ENCODE measurements around the gene SORCS2.

The SORCS2 gene

DNA sequence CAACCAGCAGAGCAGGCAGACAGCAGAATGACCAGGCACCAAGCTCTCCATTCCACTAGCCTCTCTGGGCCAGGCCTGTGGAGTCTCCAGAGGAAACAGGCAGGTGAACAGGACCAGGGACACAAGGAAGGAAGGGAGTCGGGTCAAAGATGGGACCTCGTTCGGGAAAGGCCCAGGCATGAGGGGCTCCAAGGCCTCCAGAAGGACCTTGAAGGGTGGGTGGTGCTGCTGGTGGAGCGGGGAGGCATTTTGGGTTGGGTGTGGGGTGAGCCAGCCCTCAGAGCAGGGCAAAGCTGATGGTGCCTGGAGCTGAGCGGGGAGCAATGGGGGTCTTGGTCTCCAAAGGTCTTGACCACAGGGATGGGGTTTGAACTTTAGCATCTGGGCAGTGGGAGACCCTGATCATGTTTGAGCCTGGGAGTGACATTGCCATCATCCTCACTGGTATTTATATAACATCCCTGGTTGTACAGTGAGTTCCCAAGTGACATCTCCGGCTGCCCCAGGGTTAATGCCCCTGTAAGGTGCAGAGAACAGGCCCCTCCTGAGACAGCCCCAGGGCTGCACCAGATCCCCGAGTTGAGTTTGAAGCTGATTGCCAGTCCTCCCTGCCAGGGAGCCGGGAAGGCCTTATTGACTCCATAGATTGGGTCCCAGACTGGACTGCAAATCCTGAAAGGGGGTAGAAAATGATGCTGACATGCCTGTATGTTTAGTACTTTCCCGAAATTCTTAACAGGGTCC lies 189.7 kb downstream of the SORCS2 start:
- DNase-seq: no peak
- H3K14ac ChIP-seq (ENCODE audit: low read length): no peak overlapping the region
- WGBS (ENCODE audit: extremely low coverage, insufficient coverage, insufficient read length): no CpG with 5 or more reads among the region's 9 CpGs

DNA sequence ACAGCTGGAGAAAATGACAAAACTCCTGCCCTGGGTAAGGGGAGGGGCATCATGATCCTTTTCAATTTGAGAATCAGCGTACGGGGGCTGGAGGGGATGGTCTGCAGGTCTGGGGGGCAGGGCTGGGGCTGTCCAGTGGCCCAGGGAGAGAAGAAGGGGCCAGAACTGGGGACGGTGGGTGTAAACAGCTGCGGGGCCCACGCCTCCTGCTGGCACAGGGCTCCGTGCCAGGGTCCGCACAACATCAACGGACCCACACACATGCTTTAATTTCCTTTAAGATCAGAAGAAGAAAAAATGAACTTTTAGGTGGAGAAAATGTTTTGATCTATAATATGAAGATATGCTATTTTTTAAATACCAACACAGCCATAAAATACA lies 190.3 kb downstream of the SORCS2 start:
- Histone ChIP-seq H3K4me3 (ENCODE audit: low read depth, low read length) (no peak overlapping the region), H3K23ac (ENCODE audit: low read length) (no peak overlapping the region), H3K79me1 (ENCODE audit: low read length) (no peaks in the 10 kb centered on the region), H2BK120ac (ENCODE audit: insufficient read depth, low read length, poor library complexity) (no peak overlapping the region), H4K91ac (ENCODE audit: low read depth, low read length) (no peak overlapping the region), H3K27me3 (ENCODE audit: insufficient read depth, low read length) (no peaks in the 10 kb centered on the region), H3K9me3 (ENCODE audit: insufficient read depth, low read depth, low read length) (peaks cover 7% of the 10 kb centered on the region), H3K27ac (ENCODE audit: low read depth, low read length) (no peak overlapping the region), H3K14ac (ENCODE audit: low read length) (no peak overlapping the region), H3K36me3 (ENCODE audit: control insufficient read depth in 1 of 2, insufficient read depth in 2 of 2, low read length in 2 of 2) (no peaks in the 10 kb centered on the region), H4K8ac (ENCODE audit: low read depth, low read length) (no peak overlapping the region), H3K4me1 (ENCODE audit: control insufficient read depth in 1 of 2, insufficient read depth in 2 of 2, low read length in 2 of 2) (no peaks in the 10 kb centered on the region), H2BK12ac (ENCODE audit: low read length) (no peak overlapping the region), H2AK5ac (ENCODE audit: low read length) (no peak overlapping the region), H3K9ac (ENCODE audit: low read length) (no peak overlapping the region), H4K12ac (ENCODE audit: low read depth, low read length) (no peak overlapping the region), H3K4ac (ENCODE audit: low read depth, low read length) (no peak overlapping the region), H2AFZ (ENCODE audit: insufficient read depth, low read length, poor library complexity) (no peak overlapping the region), H3K18ac (ENCODE audit: low read length) (no peak overlapping the region), H3K4me2 (ENCODE audit: low read length) (no peak overlapping the region), H2BK5ac (ENCODE audit: low read depth, low read length, poor library complexity) (no peak overlapping the region), H3K79me2 (ENCODE audit: control insufficient read depth, insufficient read depth, low read length, poor library complexity) (no peaks in the 10 kb centered on the region)
- no CpG with 5 or more reads among the region's 8 CpGs for WGBS (ENCODE audit: extremely low coverage, insufficient coverage, insufficient read length)
- no peak for DNase-seq

More for the DNA sequence above, 189.7 kb downstream of the SORCS2 start:
- Histone ChIP-seq H3K4me2 (ENCODE audit: low read length) (no peak overlapping the region), H3K9me3 (ENCODE audit: insufficient read depth, low read depth, low read length) (peaks cover 6% of the 10 kb centered on the region), H2BK12ac (ENCODE audit: low read length) (no peak overlapping the region), H2AFZ (ENCODE audit: insufficient read depth, low read length, poor library complexity) (no peak overlapping the region), H3K27ac (ENCODE audit: low read depth, low read length) (no peak overlapping the region), H3K23ac (ENCODE audit: low read length) (no peak overlapping the region), H3K9ac (ENCODE audit: low read length) (no peak overlapping the region), H3K79me2 (ENCODE audit: control insufficient read depth, insufficient read depth, low read length, poor library complexity) (no peaks in the 10 kb centered on the region), H3K36me3 (ENCODE audit: control insufficient read depth in 1 of 2, insufficient read depth in 2 of 2, low read length in 2 of 2) (no peaks in the 10 kb centered on the region), H4K8ac (ENCODE audit: low read depth, low read length) (no peak overlapping the region), H2AK5ac (ENCODE audit: low read length) (no peak overlapping the region), H4K12ac (ENCODE audit: low read depth, low read length) (no peak overlapping the region), H4K91ac (ENCODE audit: low read depth, low read length) (no peak overlapping the region), H3K4ac (ENCODE audit: low read depth, low read length) (no peak overlapping the region), H2BK120ac (ENCODE audit: insufficient read depth, low read length, poor library complexity) (no peak overlapping the region), H3K4me1 (ENCODE audit: control insufficient read depth in 1 of 2, insufficient read depth in 2 of 2, low read length in 2 of 2) (no peaks in the 10 kb centered on the region), H3K27me3 (ENCODE audit: insufficient read depth, low read length) (no peaks in the 10 kb centered on the region), H3K18ac (ENCODE audit: low read length) (no peak overlapping the region), H2BK5ac (ENCODE audit: low read depth, low read length, poor library complexity) (no peak overlapping the region), H3K79me1 (ENCODE audit: low read length) (no peaks in the 10 kb centered on the region), H3K4me3 (ENCODE audit: low read depth, low read length) (no peak overlapping the region)

DNA sequence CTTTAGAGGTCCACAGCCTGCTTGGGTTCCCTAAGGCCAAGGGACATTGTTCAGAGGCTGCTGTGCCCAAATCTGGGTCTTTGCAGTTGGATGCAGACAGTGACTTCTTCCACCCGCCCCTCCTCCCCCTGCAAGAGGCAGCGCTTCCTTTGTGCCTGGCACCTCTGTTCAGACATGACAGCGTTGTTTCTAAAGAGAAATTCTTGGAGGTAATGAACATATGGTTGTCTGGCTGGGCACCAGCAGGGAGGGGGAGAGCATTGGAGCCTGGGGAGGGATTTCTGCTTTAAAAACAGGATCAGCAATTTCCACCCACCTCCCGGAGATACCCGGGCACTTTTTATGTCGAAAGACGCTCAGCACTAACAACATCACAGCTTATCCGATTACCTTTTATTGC lies 190.9 kb downstream of the SORCS2 start:
- no CpG with 5 or more reads among the region's 8 CpGs for WGBS (ENCODE audit: extremely low coverage, insufficient coverage, insufficient read length)
- Histone ChIP-seq H4K91ac (ENCODE audit: low read depth, low read length) (no peak overlapping the region), H2BK5ac (ENCODE audit: low read depth, low read length, poor library complexity) (no peak overlapping the region), H3K4ac (ENCODE audit: low read depth, low read length) (no peak overlapping the region), H3K4me1 (ENCODE audit: control insufficient read depth in 1 of 2, insufficient read depth in 2 of 2, low read length in 2 of 2) (no peaks in the 10 kb centered on the region), H3K36me3 (ENCODE audit: control insufficient read depth in 1 of 2, insufficient read depth in 2 of 2, low read length in 2 of 2) (no peaks in the 10 kb centered on the region), H3K9me3 (ENCODE audit: insufficient read depth, low read depth, low read length) (peaks cover 11% of the 10 kb centered on the region), H3K79me1 (ENCODE audit: low read length) (no peaks in the 10 kb centered on the region), H2AK5ac (ENCODE audit: low read length) (no peak overlapping the region), H3K23ac (ENCODE audit: low read length) (no peak overlapping the region), H4K8ac (ENCODE audit: low read depth, low read length) (no peak overlapping the region), H3K79me2 (ENCODE audit: control insufficient read depth, insufficient read depth, low read length, poor library complexity) (no peaks in the 10 kb centered on the region), H3K18ac (ENCODE audit: low read length) (no peak overlapping the region), H3K4me2 (ENCODE audit: low read length) (no peak overlapping the region), H3K14ac (ENCODE audit: low read length) (no peak overlapping the region), H4K12ac (ENCODE audit: low read depth, low read length) (no peak overlapping the region), H2BK120ac (ENCODE audit: insufficient read depth, low read length, poor library complexity) (no peak overlapping the region), H3K4me3 (ENCODE audit: low read depth, low read length) (no peak overlapping the region), H3K27me3 (ENCODE audit: insufficient read depth, low read length) (no peaks in the 10 kb centered on the region), H3K27ac (ENCODE audit: low read depth, low read length) (no peak overlapping the region), H2BK12ac (ENCODE audit: low read length) (no peak overlapping the region), H3K9ac (ENCODE audit: low read length) (no peak overlapping the region), H2AFZ (ENCODE audit: insufficient read depth, low read length, poor library complexity) (no peak overlapping the region)
- DNase-seq: no peak

DNA sequence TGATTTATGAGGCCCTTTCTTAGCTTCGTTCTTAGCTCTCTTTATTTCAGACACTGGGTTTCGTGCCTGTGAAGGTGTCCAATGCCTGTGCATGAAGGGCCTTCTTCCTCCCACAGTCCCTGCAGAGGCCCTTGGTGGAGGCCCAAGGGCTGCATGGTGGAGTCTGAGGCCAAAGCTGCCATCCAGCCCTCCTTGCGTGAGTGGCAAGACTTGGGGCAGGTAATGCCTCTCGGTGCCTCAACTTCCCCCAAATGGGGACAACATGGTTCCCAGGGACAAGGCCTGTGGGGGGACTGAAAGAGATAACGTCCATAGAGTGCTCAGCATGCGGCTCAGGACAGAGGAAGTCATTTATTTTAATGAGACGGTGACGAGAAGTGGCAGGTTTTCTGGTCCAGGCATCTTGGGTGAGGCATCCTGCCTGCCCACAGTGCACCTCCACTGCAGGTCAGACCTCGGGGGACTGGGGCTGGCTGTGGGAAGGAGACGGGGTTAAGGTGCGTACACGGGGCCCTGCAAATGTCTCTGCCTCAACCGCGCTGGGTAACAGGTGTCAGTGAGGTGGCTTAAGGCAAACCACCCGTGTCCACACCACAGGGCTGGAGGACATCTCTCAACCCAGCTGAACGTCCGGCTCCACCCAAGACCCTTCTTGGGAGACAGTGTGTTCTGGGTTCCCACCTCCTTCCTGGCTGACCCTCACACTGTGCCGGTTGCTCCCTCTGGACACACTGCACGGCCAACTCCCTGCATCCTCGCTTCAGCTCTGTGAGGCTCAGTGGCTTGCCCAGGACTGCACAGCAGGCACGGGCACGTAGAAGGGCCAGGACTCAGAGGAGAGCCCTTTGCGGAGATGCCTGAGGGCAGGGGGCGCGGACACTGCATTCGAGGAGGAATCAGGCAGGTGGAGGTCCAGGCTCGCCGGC lies 191.9 kb downstream of the SORCS2 start:
- Histone ChIP-seq H3K27ac (ENCODE audit: low read depth, low read length) (no peak overlapping the region), H3K4me3 (ENCODE audit: low read depth, low read length) (peak overlapping the region; percentile 23), H3K4me1 (ENCODE audit: control insufficient read depth in 1 of 2, insufficient read depth in 2 of 2, low read length in 2 of 2) (no peaks in the 10 kb centered on the region), H4K8ac (ENCODE audit: low read depth, low read length) (no peak overlapping the region), H3K4ac (ENCODE audit: low read depth, low read length) (no peak overlapping the region), H4K12ac (ENCODE audit: low read depth, low read length) (no peak overlapping the region), H3K36me3 (ENCODE audit: control insufficient read depth in 1 of 2, insufficient read depth in 2 of 2, low read length in 2 of 2) (no peaks in the 10 kb centered on the region), H3K14ac (ENCODE audit: low read length) (no peak overlapping the region), H2BK5ac (ENCODE audit: low read depth, low read length, poor library complexity) (no peak overlapping the region), H4K91ac (ENCODE audit: low read depth, low read length) (no peak overlapping the region), H3K79me1 (ENCODE audit: low read length) (no peaks in the 10 kb centered on the region), H3K18ac (ENCODE audit: low read length) (no peak overlapping the region), H3K23ac (ENCODE audit: low read length) (no peak overlapping the region), H3K9me3 (ENCODE audit: insufficient read depth, low read depth, low read length) (peaks cover 9% of the 10 kb centered on the region), H2AFZ (ENCODE audit: insufficient read depth, low read length, poor library complexity) (no peak overlapping the region), H2AK5ac (ENCODE audit: low read length) (no peak overlapping the region), H3K27me3 (ENCODE audit: insufficient read depth, low read length) (no peaks in the 10 kb centered on the region), H3K79me2 (ENCODE audit: control insufficient read depth, insufficient read depth, low read length, poor library complexity) (no peaks in the 10 kb centered on the region), H3K9ac (ENCODE audit: low read length) (no peak overlapping the region), H2BK120ac (ENCODE audit: insufficient read depth, low read length, poor library complexity) (no peak overlapping the region), H3K4me2 (ENCODE audit: low read length) (no peak overlapping the region), H2BK12ac (ENCODE audit: low read length) (no peak overlapping the region)
- no CpG with 5 or more reads among the region's 28 CpGs for WGBS (ENCODE audit: extremely low coverage, insufficient coverage, insufficient read length)
- no peak for DNase-seq

Measured in trophoblast cell (in vitro differentiated cells and primary cell).